SU-DHL-6 (cell line): Measurements from ENCODE around the gene RB1.

ENCODE experiments used
- H2AFZ ChIP-seq: fragments of 200-600 bp; sonication (generic); 2 replicates; pipeline ENCODE4 v1.6.1; 2014; ENCODE audit warnings: low read depth, mild to moderate bottlenecking, moderate library complexity, mixed read lengths, antibody characterized with exemption, low read length; ENCODE audit not compliant: severe bottlenecking
- H3F3A ChIP-seq: fragments of 200-600 bp; shearing (Covaris generic); 2 replicates; pipeline ENCODE4 v1.6.0; 2016; ENCODE audit warnings: antibody characterized with exemption, mild to moderate bottlenecking; ENCODE audit not compliant: insufficient read depth
- H3K27ac ChIP-seq: fragments of 200-600 bp; sonication (generic); 2 replicates; pipeline ENCODE4 v1.5.1; 2016; ENCODE audit warnings: low read depth, mild to moderate bottlenecking, low read length, moderate library complexity, mixed read lengths
- H3K27me3 ChIP-seq: fragments of 200-600 bp; sonication (generic), shearing (Covaris generic); 2 replicates; pipeline ENCODE4 v1.6.0; 2014; ENCODE audit warnings: mild to moderate bottlenecking, low read length
- H3K36me3 ChIP-seq: fragments of 200-600 bp; sonication (generic); 2 replicates; pipeline ENCODE4 v1.6.1; 2014; ENCODE audit warnings: mild to moderate bottlenecking, low read length, mixed read lengths
- H3K4me2 ChIP-seq: fragments of 300-600, 200-600 bp; shearing (Covaris generic), sonication (generic); 2 replicates; pipeline ENCODE4 v1.6.0; 2014; ENCODE audit warnings: low read length, low read depth, mild to moderate bottlenecking; ENCODE audit not compliant: poor library complexity, severe bottlenecking
- H3K4me3 ChIP-seq: fragments of 200-600 bp; sonication (generic); 2 replicates; pipeline ENCODE4 v1.5.1; 2014; ENCODE audit warnings: antibody characterized with exemption, low read length, mild to moderate bottlenecking, mixed read lengths; ENCODE audit not compliant: insufficient read depth, poor library complexity, severe bottlenecking
- H3K79me2 ChIP-seq: fragments of 200-600 bp; sonication (generic); 2 replicates; pipeline ENCODE4 v1.6.1; 2014; ENCODE audit warnings: mild to moderate bottlenecking, low read length, moderate library complexity; ENCODE audit not compliant: insufficient read depth
- H3K9ac ChIP-seq: fragments of 200-600 bp; sonication (generic); 2 replicates; pipeline ENCODE4 v1.7.0; 2014; ENCODE audit warnings: mild to moderate bottlenecking, low read length
- H3K9me2 ChIP-seq: fragments of 200-600 bp; sonication (generic); replicated peaks from 2 replicates; pipeline ENCODE4 v1.6.1; 2014; ENCODE audit warnings: low read length; ENCODE audit not compliant: insufficient read depth
- H3K9me3 ChIP-seq: fragments of 200-600 bp; sonication (generic); 2 replicates; pipeline ENCODE4 v1.6.1; 2014; ENCODE audit warnings: low read length, mixed read lengths; ENCODE audit not compliant: insufficient read depth
- H4K20me1 ChIP-seq: fragments of 200-600 bp; sonication (generic); 2 replicates; pipeline ENCODE4 v1.6.1; 2014; ENCODE audit warnings: low read depth, mild to moderate bottlenecking, antibody characterized with exemption, low read length, moderate library complexity, mixed read lengths
- CTCF ChIP-seq: fragments of 200-600 bp; sonication (generic); IDR thresholded peaks from one replicate; pipeline ENCODE4 v1.5.1; 2017; ENCODE audit warnings: antibody characterized with exemption, mild to moderate bottlenecking, low read length, moderate library complexity; ENCODE audit not compliant: insufficient read depth, poor library complexity, severe bottlenecking
- EZH2phosphoT487 ChIP-seq: fragments of 200-600 bp; sonication (generic), shearing (Covaris generic); conservative IDR thresholded peaks from 2 replicates; pipeline ENCODE4 v1.6.1; 2018; ENCODE audit warnings: mild to moderate bottlenecking, antibody characterized with exemption, low read length, moderate library complexity, mixed read lengths

RB1 gene

GRCh38 chr13:48291730-48292129 lies 11.8 kb upstream of the RB1 start:
- TF ChIP-seq CTCF (no peak), EZH2phosphoT487 (no peak)
- H3K9ac ChIP-seq = no peak overlapping the region
- H3F3A ChIP-seq = no peaks in the 10 kb centered on the region
- H3K27me3 ChIP-seq = no peaks in the 10 kb centered on the region
- H3K79me2 ChIP-seq = no peaks in the 10 kb centered on the region
- H3K27ac ChIP-seq = no peak overlapping the region
- no peak overlapping the region for H3K4me3 ChIP-seq
- no peak overlapping the region for H3K4me2 ChIP-seq
- H3K9me3 ChIP-seq = no peaks in the 10 kb centered on the region
- no peaks in the 10 kb centered on the region for H4K20me1 ChIP-seq
- H2AFZ ChIP-seq = no peak overlapping the region
- H3K9me2 ChIP-seq = no peaks in the 10 kb centered on the region
- H3K36me3 ChIP-seq = no peaks in the 10 kb centered on the region

- H3K4me2 ChIP-seq = no peak overlapping the region
- no peaks in the 10 kb centered on the region for H3K27me3 ChIP-seq
- no peaks in the 10 kb centered on the region for H4K20me1 ChIP-seq
- TF ChIP-seq CTCF (no peak), EZH2phosphoT487 (no peak)
- H3K36me3 ChIP-seq = no peaks in the 10 kb centered on the region
- no peaks in the 10 kb centered on the region for H3K9me3 ChIP-seq
- H3K4me3 ChIP-seq = no peak overlapping the region
- no peak overlapping the region for H2AFZ ChIP-seq
- no peaks in the 10 kb centered on the region for H3K9me2 ChIP-seq
- H3K79me2 ChIP-seq = no peaks in the 10 kb centered on the region
- H3K27ac ChIP-seq = no peak overlapping the region
- no peaks in the 10 kb centered on the region for H3F3A ChIP-seq
- H3K9ac ChIP-seq = no peak overlapping the region
Measured at GRCh38 chr13:48292650-48293049, 10.9 kb upstream of the RB1 start.

- no peaks in the 10 kb centered on the region for H4K20me1 ChIP-seq
- H3K27ac ChIP-seq = no peak overlapping the region
- H3K9me3 ChIP-seq = no peaks in the 10 kb centered on the region
- no peak overlapping the region for H3K4me2 ChIP-seq
- H3K9me2 ChIP-seq = no peaks in the 10 kb centered on the region
- H3K9ac ChIP-seq = no peak overlapping the region
- H3K27me3 ChIP-seq = no peaks in the 10 kb centered on the region
- no peaks in the 10 kb centered on the region for H3F3A ChIP-seq
- no peaks in the 10 kb centered on the region for H3K79me2 ChIP-seq
- no peaks in the 10 kb centered on the region for H3K36me3 ChIP-seq
- no peak overlapping the region for H3K4me3 ChIP-seq
- TF ChIP-seq EZH2phosphoT487 (no peak), CTCF (no peak)
- H2AFZ ChIP-seq = no peak overlapping the region
Measured at GRCh38 chr13:48294653-48295052, 8.9 kb upstream of the RB1 start.

- no peak overlapping the region for H3K4me2 ChIP-seq
- no peak overlapping the region for H2AFZ ChIP-seq
- TF ChIP-seq EZH2phosphoT487 (no peak), CTCF (no peak)
- no peak overlapping the region for H3K9ac ChIP-seq
- H3K9me3 ChIP-seq = no peaks in the 10 kb centered on the region
- no peaks in the 10 kb centered on the region for H4K20me1 ChIP-seq
- H3K4me3 ChIP-seq = no peak overlapping the region
- no peaks in the 10 kb centered on the region for H3K27me3 ChIP-seq
- H3K36me3 ChIP-seq = no peaks in the 10 kb centered on the region
- no peaks in the 10 kb centered on the region for H3K9me2 ChIP-seq
- no peaks in the 10 kb centered on the region for H3K79me2 ChIP-seq
- H3K27ac ChIP-seq = no peak overlapping the region
- no peaks in the 10 kb centered on the region for H3F3A ChIP-seq
Measured at GRCh38 chr13:48295271-48295670, 8.3 kb upstream of the RB1 start.
